GM21723 (cell line): ENCODE data around the gene CPLANE1.
"Not testable (repeated sequence)": the region's sequence is repeated elsewhere in the genome, so short reads cannot be mapped to it uniquely, and the experiment has no call there.

ENCODE experiments used
- ATAC-seq: cut with Tn5 transposase; IDR thresholded peaks from one replicate; pipeline ENCODE4 v1.9.1; 2021; ENCODE audit warnings: mild to moderate bottlenecking, moderate library complexity; ENCODE audit not compliant: unreplicated experiment

The CPLANE1 gene

DNA sequence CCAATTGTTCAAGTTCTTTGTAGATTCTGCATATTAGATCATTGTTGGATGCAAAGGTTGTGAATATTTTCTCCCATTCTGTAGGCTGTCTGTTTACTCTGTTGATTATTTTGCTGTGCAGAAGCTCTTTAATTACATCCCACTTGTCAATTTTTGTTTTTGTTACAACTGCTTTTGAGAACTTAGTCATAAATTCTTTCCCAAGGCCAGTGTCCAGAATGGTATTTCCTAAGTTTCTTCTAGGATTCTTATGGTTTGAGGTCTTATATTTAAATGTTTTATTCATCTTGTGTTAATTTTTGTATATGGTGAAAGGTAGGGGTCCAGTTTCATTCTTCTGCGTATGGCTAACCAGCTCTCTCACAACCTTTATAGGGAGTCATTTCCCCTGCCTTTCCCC lies 116.5 kb downstream of the CPLANE1 start:
- no peak for ATAC-seq

DNA sequence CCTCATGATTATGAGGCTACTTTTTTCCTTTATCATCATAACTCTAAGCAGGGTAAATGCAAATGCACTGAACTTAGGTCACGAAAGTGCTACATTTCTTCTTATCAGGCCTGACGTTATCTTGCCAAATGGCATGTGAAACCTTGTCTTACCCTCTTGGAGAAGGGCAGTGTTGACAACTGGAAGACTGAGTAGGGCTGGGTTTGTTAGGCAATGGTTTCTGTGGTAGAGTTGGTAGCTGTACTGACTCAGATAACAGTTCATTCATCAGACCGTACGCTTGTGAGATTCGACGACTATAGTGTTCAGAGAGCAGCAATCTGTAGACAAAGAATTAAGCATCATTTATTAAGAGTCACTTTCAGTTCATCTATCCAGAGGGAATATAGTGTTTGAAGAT lies 127.7 kb downstream of the CPLANE1 start:
- no peak for ATAC-seq

DNA sequence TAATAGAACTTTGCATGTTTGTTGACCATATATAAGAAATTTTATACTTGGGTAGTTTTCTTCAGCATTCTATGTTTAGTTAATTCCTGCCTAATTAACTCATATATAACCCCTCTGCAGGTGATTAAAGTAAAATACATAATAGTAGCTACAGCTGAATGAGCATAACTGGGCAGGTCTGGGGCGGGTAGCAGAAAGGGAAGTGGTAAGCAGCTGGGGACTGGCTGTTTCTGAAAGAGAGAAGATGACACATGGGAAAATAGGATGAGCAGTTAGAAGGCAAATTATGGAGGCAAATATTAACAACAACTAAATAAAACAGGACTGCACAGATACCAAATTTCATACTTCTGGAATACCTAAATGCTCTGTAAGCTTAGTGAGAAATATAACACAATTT lies 128.1 kb downstream of the CPLANE1 start:
- ATAC-seq, result no peak

DNA sequence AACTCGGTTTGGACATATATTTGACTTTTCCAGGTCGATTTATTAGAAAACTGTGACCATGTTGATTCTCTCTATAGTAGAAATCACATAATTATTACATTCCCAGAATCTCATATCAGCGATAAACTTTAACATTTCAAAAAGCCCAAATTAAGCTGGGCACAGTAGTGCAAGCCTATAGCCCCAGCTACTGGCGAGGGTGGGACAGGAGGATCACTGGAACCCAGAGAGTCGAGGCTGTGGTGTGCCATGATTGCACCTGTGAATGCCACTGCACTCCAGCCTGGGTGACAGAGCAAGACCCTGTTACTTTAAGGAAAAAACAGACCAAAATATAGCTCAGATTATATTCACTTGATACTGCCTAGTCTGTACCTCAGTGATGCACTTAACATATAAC lies 128.9 kb downstream of the CPLANE1 start:
- ATAC-seq, result no peak

DNA sequence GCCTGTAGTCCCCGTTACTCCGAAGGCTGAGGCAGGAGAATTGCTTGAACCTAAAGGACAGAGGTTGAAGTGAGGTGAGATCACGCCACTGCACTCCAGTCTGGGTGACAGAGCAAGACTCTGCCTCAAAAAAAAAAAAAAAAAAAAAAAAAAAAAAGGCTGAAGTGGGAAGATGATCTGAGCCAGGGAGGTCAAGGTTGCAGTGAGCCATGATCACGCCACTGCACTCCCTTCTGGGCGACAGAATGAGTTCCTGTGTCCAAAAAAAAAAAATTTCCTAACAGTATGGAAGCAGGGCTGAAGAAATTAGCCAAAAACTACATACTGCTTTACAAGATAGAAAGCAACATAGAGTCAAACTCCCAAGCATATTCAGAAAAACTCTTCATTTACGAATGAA lies 132.8 kb downstream of the CPLANE1 start:
- ATAC-seq, result no peak

DNA sequence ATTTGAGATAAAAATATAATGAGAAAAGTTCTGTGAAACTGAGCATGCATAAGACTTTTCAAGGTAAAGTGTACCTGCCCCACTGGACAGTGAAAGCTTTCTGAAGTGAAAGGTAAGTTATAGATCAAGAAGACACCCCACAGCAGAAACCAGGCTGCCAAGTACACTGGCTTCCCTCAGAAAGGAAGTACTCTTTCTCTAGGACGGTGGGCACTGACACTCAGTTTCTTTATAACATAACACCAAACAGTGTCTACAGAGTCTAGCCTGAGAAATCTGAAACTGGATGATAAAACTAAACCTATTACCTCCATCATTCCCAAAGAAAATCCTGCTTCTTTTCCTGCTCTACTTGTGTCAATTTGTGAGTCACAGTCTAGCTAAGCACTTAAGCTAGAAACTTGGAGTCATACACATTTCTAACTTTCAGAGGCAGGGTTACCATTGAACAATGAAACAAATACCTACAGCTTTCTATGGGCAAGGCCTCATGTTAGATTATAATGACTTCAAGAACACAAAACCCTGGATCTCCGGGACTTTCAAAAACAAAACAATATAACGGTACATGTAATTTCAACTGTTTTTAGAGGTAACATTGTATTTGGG lies 136.7 kb downstream of the CPLANE1 start:
- ATAC-seq, result peak; percentile 36

DNA sequence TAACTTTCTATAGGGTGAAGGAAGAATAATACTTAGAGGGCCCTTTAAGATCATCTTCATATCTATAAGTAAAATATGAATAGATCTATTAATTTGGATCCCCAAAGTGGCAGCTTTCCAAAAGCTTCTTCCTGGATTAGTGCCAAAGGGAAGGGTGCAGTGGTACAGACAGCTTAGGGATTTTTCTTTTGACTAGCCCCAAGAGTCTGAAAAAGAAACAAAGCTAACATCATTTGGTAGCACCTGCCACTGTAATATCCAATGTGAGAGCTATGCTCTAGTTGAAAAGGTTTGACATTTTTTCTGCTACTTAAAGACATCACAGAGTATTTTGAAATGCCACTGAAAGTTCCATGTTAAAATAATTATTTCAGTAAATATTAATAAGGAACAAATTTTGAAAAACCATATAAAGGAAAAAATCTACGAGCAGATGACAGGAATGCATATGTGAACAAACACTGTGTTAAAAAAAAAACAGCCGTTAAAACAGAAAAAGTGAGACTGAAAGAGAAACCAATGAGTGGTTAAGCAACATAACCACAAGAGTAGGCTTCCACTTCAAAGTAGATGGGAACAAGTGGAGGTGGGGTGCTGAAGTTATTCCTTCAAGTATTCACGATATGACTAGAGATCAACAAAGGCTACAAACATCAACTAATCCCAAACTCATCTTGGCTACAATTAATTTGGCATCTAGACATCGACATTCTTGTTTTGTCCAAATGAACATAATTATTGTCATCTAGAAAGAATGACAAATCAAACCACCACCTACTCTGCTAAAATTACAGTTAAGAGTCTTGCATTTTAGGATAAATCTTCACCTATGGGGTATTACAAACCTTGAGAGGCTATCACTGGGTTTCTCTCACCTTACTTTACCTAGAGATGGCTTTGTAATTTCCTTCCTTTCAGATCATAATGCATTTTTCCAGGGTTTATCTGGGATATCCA lies 137.5 kb downstream of the CPLANE1 start:
- peak; percentile 92 for ATAC-seq

DNA sequence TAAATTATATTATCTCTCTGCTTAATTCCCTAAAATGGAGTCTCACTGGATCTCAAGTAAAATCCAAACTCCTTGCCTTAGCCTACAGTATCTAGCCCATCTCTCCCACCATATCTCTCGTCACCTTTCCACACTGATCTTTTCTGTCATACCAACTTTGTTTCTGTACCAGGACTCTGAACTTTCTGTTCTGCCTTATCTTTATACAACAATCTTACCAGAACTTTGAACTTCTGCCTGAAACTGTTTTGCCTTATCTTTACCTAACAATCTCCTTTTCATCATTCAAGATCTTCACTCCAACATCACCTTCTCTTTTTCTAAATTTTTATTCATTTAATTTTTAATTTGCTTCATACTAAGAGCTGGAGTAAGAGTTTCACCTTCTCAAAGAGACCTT lies 139.0 kb downstream of the CPLANE1 start:
- ATAC-seq, result no peak

DNA sequence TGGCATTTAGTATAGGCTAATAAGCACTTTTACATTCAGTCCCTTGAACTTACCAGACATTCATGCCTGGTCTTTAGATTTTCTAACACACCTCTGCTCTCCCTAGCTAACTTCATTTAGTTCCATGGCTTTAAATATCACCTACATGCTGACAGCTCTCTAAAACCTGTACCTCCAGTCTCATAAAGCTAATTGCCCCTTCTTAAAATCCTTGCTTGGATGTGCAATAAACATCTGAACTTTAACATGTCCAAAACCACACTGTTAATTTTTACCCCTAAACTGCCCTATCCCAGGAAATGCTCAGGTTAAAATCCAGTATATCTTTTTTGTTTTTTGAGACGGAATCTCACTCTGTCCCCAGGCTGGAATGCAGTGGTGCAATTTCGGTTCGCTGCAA lies 139.8 kb downstream of the CPLANE1 start:
- ATAC-seq, result no peak

DNA sequence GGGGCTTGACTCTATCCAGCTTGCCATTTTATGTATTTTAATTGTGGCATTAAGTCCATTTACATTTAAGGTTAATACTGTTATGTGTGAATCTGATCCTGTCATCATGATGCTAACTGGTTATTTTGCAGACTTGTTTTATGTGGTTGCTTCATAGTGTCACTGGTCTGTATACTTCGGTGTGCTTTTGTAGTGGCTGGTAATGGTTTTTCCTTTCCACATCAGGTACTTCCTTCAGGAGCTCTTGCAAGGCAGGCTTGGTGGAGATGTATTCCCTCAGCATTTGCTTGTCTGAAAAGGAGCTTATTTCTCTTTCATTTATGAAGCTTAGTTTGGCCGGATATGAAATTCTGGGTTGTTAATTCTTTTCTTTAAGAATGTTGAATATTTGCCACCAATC lies 145.9 kb downstream of the CPLANE1 start:
- ATAC-seq, result no peak

DNA sequence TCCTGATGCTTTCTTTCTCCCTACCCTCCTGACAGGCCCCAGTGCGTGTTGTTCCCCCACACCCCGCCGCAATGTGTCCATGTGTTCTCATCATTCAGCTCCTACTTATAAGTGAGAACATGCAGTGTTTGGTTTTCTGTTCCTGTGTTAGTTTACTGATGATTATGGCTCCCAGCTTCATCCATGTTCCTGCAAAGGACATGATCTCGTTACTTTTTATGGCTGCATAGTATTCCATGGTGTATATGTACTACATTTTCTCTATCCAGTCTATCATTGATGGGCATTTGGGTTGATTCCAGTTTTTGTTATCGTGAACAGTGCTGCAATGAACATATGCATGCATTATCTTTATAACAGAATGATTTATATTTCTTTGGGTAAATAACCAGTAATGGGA lies 149.9 kb downstream of the CPLANE1 start:
- ATAC-seq, result not testable (repeated sequence)

DNA sequence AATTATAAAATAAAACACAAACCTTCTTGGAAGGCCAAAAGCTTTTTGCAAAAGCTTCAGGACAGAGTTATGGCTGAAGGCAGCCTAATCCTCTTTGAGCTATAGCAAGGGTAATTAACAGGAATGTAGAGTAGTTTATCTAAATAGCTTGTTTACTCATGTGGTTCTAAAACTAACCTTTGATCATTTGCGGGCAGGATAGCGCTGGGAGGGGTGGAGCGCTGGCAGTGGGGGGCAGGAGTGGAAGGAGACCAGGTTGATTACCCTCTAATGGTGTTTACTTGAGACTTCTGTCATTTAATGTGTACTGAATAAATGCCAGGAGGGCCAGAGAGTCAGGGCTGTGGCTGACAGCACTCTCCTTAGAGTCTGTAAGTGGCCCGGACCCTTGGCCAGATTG lies 155.4 kb downstream of the CPLANE1 start:
- not testable (repeated sequence) for ATAC-seq

DNA sequence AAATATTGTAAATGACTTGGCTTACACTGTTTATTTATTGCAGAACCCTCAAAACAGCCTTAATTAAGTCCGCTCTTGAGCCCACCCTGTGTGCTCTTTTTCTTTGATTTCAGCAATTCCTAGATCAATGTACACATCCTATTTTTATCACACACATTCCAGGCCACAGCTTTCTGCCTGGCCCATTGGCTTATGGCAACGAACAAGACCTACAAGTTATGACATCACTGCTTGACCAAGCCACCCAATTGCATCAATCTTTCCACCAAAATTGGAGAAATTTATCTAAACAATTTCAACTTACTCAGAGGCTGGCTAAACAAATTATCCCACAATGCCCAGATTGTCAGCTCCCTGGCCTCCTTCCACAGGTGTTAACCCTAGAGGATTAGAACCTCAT lies 158.4 kb downstream of the CPLANE1 start:
- no peak for ATAC-seq

DNA sequence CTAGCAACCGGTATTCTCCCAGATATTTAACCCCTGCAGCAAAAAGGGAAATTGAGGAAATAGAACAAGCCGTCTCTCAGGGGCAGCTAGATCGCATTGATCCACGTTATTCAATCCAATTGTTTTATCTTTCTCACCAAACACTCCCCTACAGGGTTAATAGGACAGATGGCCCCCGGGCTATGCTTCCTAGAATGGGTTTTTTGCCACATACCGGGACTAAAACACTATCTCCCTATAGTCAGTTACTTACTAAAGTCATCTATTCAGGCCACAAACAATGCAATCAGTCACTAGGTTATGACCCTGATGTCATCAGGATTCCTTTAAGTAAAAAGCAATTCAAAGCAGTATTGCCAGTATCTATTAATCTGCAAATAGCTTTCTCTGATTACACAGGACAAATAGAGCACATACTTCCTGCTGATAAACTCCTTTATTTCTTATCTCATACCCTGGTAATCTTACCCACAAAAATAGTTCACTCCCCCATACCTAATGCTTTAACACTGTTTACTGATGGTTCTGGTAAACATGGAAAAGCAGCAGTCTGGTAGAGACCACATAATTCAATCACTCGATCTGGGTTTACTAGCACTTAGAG lies 159.0 kb downstream of the CPLANE1 start:
- ATAC-seq, result no peak

DNA sequence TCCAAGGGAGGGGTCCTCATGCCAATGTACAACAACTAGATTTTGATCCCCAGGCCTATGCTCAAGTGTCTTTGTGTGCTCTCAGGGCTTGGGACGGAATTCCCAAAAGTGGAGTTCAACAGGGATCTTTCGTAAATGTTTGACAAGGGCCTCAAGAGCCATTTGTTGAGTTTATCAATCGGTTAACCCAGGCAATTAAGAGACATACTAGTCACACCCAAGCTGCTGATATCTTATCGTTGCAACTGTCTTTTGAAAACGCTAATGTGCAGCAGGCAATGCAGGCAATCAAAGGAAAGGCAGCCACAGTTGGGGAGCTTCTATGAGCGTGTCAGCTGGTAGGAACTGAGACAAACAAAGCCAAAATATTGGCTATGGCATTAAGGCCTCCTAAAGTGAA lies 161.2 kb downstream of the CPLANE1 start:
- no peak for ATAC-seq

DNA sequence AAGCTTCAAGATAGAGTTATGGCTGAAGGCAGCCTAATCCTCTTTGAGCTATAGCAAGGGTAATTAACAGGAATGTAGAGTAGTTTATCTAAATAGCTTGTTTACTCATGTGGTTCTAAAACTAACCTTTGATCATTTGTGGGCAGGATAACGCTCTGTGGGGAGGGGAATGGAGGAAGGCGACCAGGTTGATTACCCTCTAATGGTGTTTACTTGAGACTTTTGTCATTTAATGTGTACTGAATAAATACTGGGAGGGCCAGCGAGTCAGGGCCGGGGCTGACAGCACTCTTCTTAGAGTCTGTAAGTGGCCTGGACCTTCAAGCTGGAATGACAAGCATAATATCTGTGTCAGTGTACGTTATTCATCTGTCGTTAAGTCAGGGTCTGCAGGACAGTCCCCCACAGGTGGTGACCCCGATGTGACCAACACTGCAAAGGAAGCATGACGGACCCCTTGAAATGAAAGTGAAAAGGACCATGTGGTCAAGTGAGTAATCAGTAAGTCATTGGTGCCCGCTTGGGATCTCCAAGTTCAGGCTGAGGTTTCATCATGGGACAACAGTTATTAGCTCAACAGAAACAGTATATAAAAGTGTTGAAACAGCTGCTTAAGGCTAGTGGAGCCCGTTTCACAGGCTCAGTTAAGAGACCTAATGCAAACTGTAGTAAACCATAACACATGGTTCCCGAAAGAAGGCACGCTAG lies 162.6 kb downstream of the CPLANE1 start:
- ATAC-seq, result no peak

DNA sequence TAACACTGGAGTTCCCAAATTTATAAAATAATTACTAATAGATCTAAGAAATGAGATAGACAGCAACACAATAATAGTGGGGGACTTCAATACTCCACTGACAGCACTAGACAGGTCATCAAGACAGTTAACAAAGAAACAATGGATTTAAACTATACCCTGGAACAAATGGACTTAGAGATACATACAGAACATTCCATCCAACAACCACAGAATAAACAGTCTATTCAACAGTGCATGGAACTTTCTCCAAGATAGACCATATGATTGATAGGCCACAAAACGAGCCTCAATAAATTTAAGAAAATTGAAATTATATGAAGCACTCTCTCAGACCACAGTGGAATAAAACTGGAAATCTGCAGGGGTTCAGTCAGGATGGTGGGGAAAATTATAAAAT lies 163.2 kb downstream of the CPLANE1 start:
- not testable (repeated sequence) for ATAC-seq

DNA sequence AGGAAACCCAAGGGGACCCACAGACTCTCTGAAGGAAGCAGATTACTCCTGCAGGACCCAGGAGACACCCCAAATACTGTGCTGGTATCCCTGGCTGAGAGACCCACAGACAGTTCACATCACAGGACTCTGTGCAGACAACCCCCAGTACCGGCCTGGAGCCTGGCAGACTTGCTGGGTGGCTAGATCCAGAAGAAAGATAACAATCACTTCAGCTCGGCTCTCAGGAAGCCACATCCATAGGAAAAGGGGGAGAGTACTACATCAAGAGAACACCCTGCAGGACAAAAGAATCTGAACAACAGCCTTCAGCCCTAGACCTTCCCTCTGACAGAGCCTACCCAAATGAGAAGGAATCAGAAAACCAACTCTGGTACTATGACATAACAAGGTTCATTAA lies 166.2 kb downstream of the CPLANE1 start:
- not testable (repeated sequence) for ATAC-seq

DNA sequence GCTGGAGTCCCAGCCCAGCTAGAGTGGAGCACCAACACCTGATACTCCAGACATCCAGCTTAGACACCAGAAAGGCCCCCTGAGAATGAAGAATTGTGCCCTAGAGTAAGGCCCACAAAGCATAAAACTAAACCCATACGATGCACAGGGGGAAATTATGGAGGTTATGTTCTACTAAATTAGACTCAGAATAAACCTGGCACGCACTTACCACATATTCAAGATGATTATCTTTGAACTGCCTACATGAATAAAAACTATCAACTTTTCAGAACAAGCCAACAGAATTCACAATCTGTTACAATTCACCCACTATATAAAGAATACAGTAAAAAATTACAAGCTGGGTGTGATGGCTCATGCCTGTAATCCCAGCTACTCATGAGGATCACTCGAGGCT lies 168.5 kb downstream of the CPLANE1 start:
- ATAC-seq, result no peak

DNA sequence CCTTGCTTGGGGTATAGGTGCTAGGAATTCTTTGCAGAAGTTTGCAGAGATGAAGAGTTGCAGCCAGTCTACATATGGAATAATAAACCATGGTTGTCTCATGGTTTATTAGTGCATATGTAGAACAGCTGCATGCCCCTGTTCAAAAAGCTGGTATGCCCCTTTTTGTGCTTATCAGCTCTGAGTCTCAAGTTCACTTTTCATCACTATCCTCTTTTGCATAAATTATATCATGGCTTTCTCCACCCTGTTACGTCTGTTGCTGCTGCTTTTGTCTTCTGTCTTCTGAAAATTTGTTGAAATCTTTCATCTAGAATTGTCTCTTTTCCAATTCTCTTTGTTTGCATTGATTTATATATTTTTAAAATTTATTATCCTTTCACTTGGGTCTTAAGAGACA lies 172.0 kb downstream of the CPLANE1 start:
- ATAC-seq, result no peak

DNA sequence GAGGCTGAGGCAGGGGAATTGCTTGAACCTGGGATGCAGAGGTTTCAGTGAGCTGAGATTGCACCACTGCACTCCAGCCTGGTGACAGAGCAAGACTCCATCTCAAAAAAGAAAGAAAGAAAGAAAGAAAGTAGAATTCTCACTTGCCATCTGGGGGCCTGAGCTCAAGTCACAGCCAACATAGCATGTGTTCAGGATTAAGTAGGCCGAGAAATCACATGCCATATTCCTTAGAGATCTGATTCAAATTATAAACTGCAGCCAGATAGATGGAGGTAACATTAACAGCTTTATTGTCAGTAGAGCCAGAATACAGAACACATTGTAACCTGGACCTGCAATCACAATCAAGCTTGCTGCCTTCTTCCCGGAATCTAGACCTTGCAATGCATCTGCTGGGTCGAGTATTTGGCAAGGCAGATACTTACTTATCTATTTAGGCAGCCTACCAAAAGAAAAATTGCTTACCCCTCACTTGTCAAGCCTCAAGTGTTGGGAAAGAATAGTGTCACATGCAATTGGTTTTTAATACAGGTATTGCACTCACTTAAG lies 173.7 kb downstream of the CPLANE1 start:
- no peak for ATAC-seq
